A549 (cell line): ENCODE measurements around the gene CLDN7.

Source experiments
- BHLHE40 ChIP-seq: IDR thresholded peaks from 2 replicates; pipeline ENCODE4 v1.6.1; 2012; ENCODE audit warnings: low read depth, low read length, inconsistent platforms
- CBX2 ChIP-seq: fragments of 200-600 bp; sonication (generic); IDR thresholded peaks from 2 replicates; pipeline ENCODE4 v1.6.1; 2016; ENCODE audit warnings: low read depth, mild to moderate bottlenecking, borderline replicate concordance
- CBX8 ChIP-seq: fragments of 200-600 bp; sonication (generic); IDR thresholded peaks from 2 replicates; pipeline ENCODE4 v1.6.1; 2016
- CHD2 ChIP-seq: fragments of 150-350 bp; IDR thresholded peaks from 2 replicates; pipeline ENCODE4 v1.6.1; 2014; ENCODE audit warnings: low read length; ENCODE audit not compliant: partially characterized antibody
- CTCF ChIP-seq: fragments of >200 bp; sonication (Bioruptor Twin); formaldehyde crosslinking; IDR thresholded peaks from 3 replicates; pipeline ENCODE4 v1.5.1; 2016
- ELK1 ChIP-seq: fragments of 150-350 bp; IDR thresholded peaks from 2 replicates; pipeline ENCODE4 v1.6.1; 2014; ENCODE audit warnings: low read depth, mild to moderate bottlenecking, low read length
- HDAC2 ChIP-seq: fragments of 200-600 bp; sonication (generic); IDR thresholded peaks from 2 replicates; pipeline ENCODE4 v1.6.1; 2016
- HEYL ChIP-seq: fragments of 250-450 bp; sonication (Bioruptor Pico); IDR thresholded peaks from 2 replicates; pipeline ENCODE4 v1.8.0; 2021; ENCODE audit warnings: mild to moderate bottlenecking, moderate library complexity
- HMGXB4 ChIP-seq: fragments of 250-450 bp; sonication (Bioruptor Pico); IDR thresholded peaks from 2 replicates; pipeline ENCODE4 v1.5.0; 2021; ENCODE audit warnings: mild to moderate bottlenecking, moderate library complexity, borderline replicate concordance
- NFE2L2 ChIP-seq: fragments of 150-350 bp; conservative IDR thresholded peaks from 2 replicates; pipeline ENCODE4 v1.6.1; 2014; ENCODE audit warnings: low read length
- POLR2A ChIP-seq: IDR thresholded peaks from 2 replicates; pipeline ENCODE4 v1.6.1; 2012; ENCODE audit warnings: mild to moderate bottlenecking, low read length
- RAD21 ChIP-seq, 2 experiments: fragments of >200 bp in 1 of 2; sonication (Bioruptor Twin) in 1 of 2; formaldehyde crosslinking in 1 of 2; IDR thresholded peaks in 1 of 2; conservative IDR thresholded peaks in 1 of 2; 2 replicates in 1 of 2; 3 replicates in 1 of 2; pipeline ENCODE4 v1.6.1; 2012 to 2018; ENCODE audit warnings: inconsistent platforms in 1 of 2
- REST ChIP-seq: fragments of 200-600 bp; sonication (generic); IDR thresholded peaks from 2 replicates; pipeline ENCODE4 v1.6.1; 2016; ENCODE audit warnings: antibody characterized with exemption, mild to moderate bottlenecking, moderate library complexity
- USF2 ChIP-seq: fragments of 450-650 bp; IDR thresholded peaks from 2 replicates; pipeline ENCODE4 v1.6.1; 2014; ENCODE audit warnings: antibody characterized with exemption

- no peak for TF ChIP-seq NFE2L2
- no peak for TF ChIP-seq CTCF
- no peak for TF ChIP-seq HDAC2
- TF ChIP-seq POLR2A, result no peak
- TF ChIP-seq HEYL (CRISPR knock-in tag), result no peak
- no peak for TF ChIP-seq CBX2
- no peak for TF ChIP-seq CHD2
- TF ChIP-seq RAD21 (conservative IDR thresholded peaks at IDR 0.05 in 1 of 2, IDR thresholded peaks at IDR 0.05 in 1 of 2), result no peak
- no peak for TF ChIP-seq HMGXB4 (CRISPR knock-in tag)
- no peak for TF ChIP-seq ELK1
- no peak for TF ChIP-seq REST
- TF ChIP-seq CBX8, result no peak
- TF ChIP-seq USF2, result no peak
- TF ChIP-seq BHLHE40, result no peak
Measured at GRCh38 chr17:7232114-7232513, 30.2 kb downstream of the CLDN7 start.
